H1 (cell line): ENCODE data around the gene MAP4K1. TPM values are rescaled to one million over a fixed set of nuclear protein-coding genes. Genes with fewer than 3 reads are reported as not detected.

Source experiments
- BACH1 ChIP-seq: IDR thresholded peaks from 2 replicates; pipeline ENCODE4 v1.6.1; 2012; ENCODE audit warnings: low read length, improper control_type of control experiment
- CBX8 ChIP-seq: fragments of 300-800, 300-1000 bp; sonication (generic); IDR thresholded peaks from 2 replicates; pipeline ENCODE4 v1.7.1; 2016; ENCODE audit warnings: low read depth, low read length, borderline replicate concordance
- EP300 ChIP-seq, 2 experiments: IDR thresholded peaks; 1 replicate in 1 of 2; 2 replicates in 1 of 2; pipeline ENCODE4 v1.6.1; 2011 to 2012; ENCODE audit warnings: low read depth in 2 of 2, low read length in 2 of 2, mild to moderate bottlenecking in 2 of 2, borderline replicate concordance in 1 of 2, inconsistent platforms in 1 of 2, moderate library complexity in 1 of 2
- KDM1A ChIP-seq: fragments of 200-600, 300-600 bp; sonication (generic); IDR thresholded peaks from 2 replicates; pipeline ENCODE4 v1.7.1; 2016; ENCODE audit warnings: mild to moderate bottlenecking, low read length, borderline replicate concordance
- NANOG ChIP-seq: IDR thresholded peaks from 2 replicates; pipeline ENCODE4 v1.6.1; 2011; ENCODE audit warnings: low read length, low read depth, mild to moderate bottlenecking, inconsistent platforms; ENCODE audit not compliant: insufficient read depth, poor library complexity, severe bottlenecking
- SP4 ChIP-seq: IDR thresholded peaks from 2 replicates; pipeline ENCODE4 v1.6.1; 2012; ENCODE audit warnings: low read length, inconsistent platforms
- polyA plus RNA-seq, 7 experiments: library from polyadenylated mRNA; depleted of rRNA in 3 of 7; stranded (reverse) in 5 of 7; unstranded in 2 of 7; fragments of >200 nt in 5 of 7; fragments of 200-250 nt in 2 of 7; gene quantifications; 1 replicate in 5 of 7; 2 replicates in 1 of 7; 4 replicates in 1 of 7; pipeline versions ENCODE4 v1.2.1 to v1.2.3, GENCODE V29; 2011 to 2013; ENCODE audit warnings: missing spikeins in 2 of 7, mixed read lengths in 2 of 7
- total RNA-seq: library from RNA; stranded (reverse); fragmentation: NEBNext Ultra II Directional; extraction: Animal tissue kit (Norgen Biotek cat#: 25700); gene quantifications from 2 replicates; pipeline ENCODE4 v1.2.1, GENCODE V29; 2021

The MAP4K1 gene
- total and polyA plus RNA-seq, 2 of the 8 experiments (the other 6 are each of a cell fraction or from before 2014, with no cell fraction given), result 9.0 to 10.4 TPM

GRCh38 chr19:38639679-38640078 is 21.9 kb upstream of the MAP4K1 start (continued):
- TF ChIP-seq KDM1A (no peak), SP4 (no peak), CBX8 (no peak), BACH1 (no peak), NANOG (no peak), EP300 (IDR thresholded peaks at IDR 0.05; ENCODE audit: borderline replicate concordance in 1 of 2, low read depth in 2 of 2, low read length in 2 of 2) (no peak)
